Vagina (tissue), 2 donors: ENCODE measurements around the gene MINDY4. TPM values are rescaled to one million over a fixed set of nuclear protein-coding genes. Genes with fewer than 3 reads are reported as not detected.

Source experiments
- DNase-seq, 2 donors: peaks; one replicate each; pipeline ENCODE4 v3.0.0-alpha.2; 2017; ENCODE audit errors: extremely low spot score in 2 of 2
- H3K27ac ChIP-seq: fragments of 200-600 bp; sonication (generic); one replicate; pipeline ENCODE4 v1.5.1; 2019
- H3K27me3 ChIP-seq: fragments of 200-600 bp; sonication (generic); one replicate; pipeline ENCODE4 v1.5.1; 2019
- H3K36me3 ChIP-seq, 2 donors: fragments of 200-600 bp; sonication (generic); one replicate each; pipeline ENCODE4 v1.5.1; 2017 to 2019
- H3K4me1 ChIP-seq: fragments of 200-600 bp; sonication (generic); one replicate; pipeline ENCODE4 v1.5.1; 2019
- H3K4me3 ChIP-seq, 2 donors: fragments of 200-600 bp; sonication (generic); 1 replicate in 1 of 2; 2 replicates in 1 of 2; pipeline ENCODE4 v1.5.1; 2016 to 2019
- H3K9me3 ChIP-seq: fragments of 200-600 bp; sonication (generic); one replicate; pipeline ENCODE4 v1.5.1; 2019
- CTCF ChIP-seq, 3 experiments: fragments of 450-650 bp in 2 of 3; fragments of 200-600 bp in 1 of 3; sonication (generic) in 1 of 3; IDR thresholded peaks; one replicate each; pipeline ENCODE4 v1.5.1; 2017 to 2019; ENCODE audit warnings: antibody characterized with exemption in 3 of 3, mild to moderate bottlenecking in 2 of 3, moderate library complexity in 2 of 3
- POLR2A ChIP-seq, 2 donors: fragments of 450-650 bp; IDR thresholded peaks; one replicate each; pipeline ENCODE4 v1.6.1; 2017; ENCODE audit warnings: antibody characterized with exemption in 2 of 2, mild to moderate bottlenecking in 2 of 2, moderate library complexity in 2 of 2
- POLR2AphosphoS5 ChIP-seq, 2 donors: sonication (generic); formaldehyde crosslinking; IDR thresholded peaks; one replicate each; pipeline ENCODE4 v1.9.0; 2017; ENCODE audit warnings: antibody characterized with exemption in 2 of 2, mild to moderate bottlenecking in 2 of 2, low read depth in 1 of 2; ENCODE audit not compliant: insufficient read depth in 1 of 2
- intact Hi-C: fragments of 100-400 bp; cut with DNase I; formaldehyde crosslinking; loops from one replicate; pipeline ENCODE4 v1.15.1; 2023
- total RNA-seq: library from RNA; depleted of rRNA; stranded (reverse); fragments of >200 nt; gene quantifications from one replicate; pipeline ENCODE4 v1.2.3, GENCODE V29; 2016

Gene MINDY4
- total RNA-seq, 1 donor from 2014 or later: 10.3 TPM

- Histone ChIP-seq H3K27me3 (no peaks in the 10 kb centered on the region), H3K4me3 (no peak overlapping the region), H3K27ac (no peak overlapping the region), H3K4me1 (no peaks in the 10 kb centered on the region), H3K36me3 (peaks cover 0 to 3% of the 10 kb centered on the region in 2 donors), H3K9me3 (no peaks in the 10 kb centered on the region)
- DNase-seq: no peak
- intact Hi-C loops: no loop called here
- TF ChIP-seq POLR2A (IDR thresholded peaks at IDR 0.05) (no peak), CTCF (IDR thresholded peaks at IDR 0.05) (no peak), POLR2AphosphoS5 (IDR thresholded peaks at IDR 0.05; ENCODE audit: insufficient read depth in 1 of 2, low read depth in 1 of 2) (no peak)
These were observed 106.8 kb downstream of the MINDY4 start for GRCh38 chr7:30877993-30878392.

DNA sequence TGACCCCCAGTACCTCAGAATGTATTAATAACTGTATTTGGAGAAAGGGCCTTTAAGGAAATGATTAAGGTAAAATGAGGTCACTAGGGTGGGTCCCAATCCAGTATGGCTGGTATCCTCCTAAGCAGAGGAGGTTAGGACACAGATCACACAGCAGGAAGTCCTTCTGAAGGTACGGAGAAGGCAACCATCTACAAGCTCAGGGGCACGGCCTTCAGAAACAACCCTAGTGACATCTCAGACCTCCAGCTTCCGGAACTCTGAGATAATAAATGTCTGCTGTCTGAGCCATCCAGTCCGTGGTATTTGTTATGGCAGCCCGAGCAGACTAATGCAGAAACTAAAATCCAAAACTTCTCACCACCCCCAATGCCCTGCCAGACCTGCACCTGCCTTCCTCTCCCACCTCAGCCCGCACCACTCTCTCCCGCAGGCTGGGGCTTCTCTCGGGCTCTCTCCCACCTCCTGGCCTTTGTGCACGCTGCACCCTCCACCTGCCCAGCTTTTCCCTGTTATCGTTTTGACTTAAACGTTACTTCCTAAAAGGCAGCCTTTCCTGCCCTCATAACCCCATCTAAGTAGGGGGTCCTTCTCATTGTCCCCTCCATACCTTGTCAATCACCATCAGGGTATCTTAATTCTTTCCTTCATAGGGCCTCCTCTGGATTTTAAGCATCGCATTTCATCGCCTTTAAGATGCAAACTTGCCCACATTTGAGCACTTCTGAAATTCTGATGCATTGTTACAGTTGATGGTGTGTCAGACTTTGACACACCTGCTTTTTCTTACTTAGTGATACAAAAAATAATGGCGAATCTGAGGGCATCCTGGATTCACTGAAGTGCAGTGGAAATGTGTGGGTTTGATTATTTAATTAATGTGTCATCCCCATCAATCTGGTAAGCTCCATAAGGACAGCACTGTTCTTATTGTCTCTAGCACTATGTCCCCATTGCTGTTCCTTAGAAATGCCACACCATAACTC is 108.2 kb downstream of the MINDY4 start:
- H3K4me3 ChIP-seq: no peak overlapping the region
- TF ChIP-seq POLR2A (IDR thresholded peaks at IDR 0.05) (no peak), POLR2AphosphoS5 (IDR thresholded peaks at IDR 0.05; ENCODE audit: insufficient read depth in 1 of 2, low read depth in 1 of 2) (no peak), CTCF (IDR thresholded peaks at IDR 0.05) (no peak)
- no peaks in the 10 kb centered on the region for H3K9me3 ChIP-seq
- no peak overlapping the region for H3K27ac ChIP-seq
- H3K36me3 ChIP-seq: no peaks in the 10 kb centered on the region
- no peak for DNase-seq
- H3K4me1 ChIP-seq: no peaks in the 10 kb centered on the region
- no peaks in the 10 kb centered on the region for H3K27me3 ChIP-seq
- intact Hi-C loops: no loop called here

GRCh38 chr7:30880125-30880720 is 109.0 kb downstream of the MINDY4 start:
- TF ChIP-seq POLR2AphosphoS5 (IDR thresholded peaks at IDR 0.05; ENCODE audit: insufficient read depth in 1 of 2, low read depth in 1 of 2) (no peak), POLR2A (IDR thresholded peaks at IDR 0.05) (no peak), CTCF (IDR thresholded peaks at IDR 0.05) (no peak)
- Histone ChIP-seq H3K4me1 (no peaks in the 10 kb centered on the region), H3K27me3 (no peaks in the 10 kb centered on the region), H3K27ac (no peak overlapping the region), H3K4me3 (no peak overlapping the region), H3K9me3 (no peaks in the 10 kb centered on the region), H3K36me3 (no peaks in the 10 kb centered on the region)
- intact Hi-C loops: no loop called here
- DNase-seq: no peak

GRCh38 chr7:30880941-30881340 is 109.7 kb downstream of the MINDY4 start:
- no peaks in the 10 kb centered on the region for H3K4me1 ChIP-seq
- H3K4me3 ChIP-seq: no peak overlapping the region
- no peak for TF ChIP-seq CTCF (IDR thresholded peaks at IDR 0.05)
- TF ChIP-seq POLR2A (IDR thresholded peaks at IDR 0.05): no peak
- no peak for TF ChIP-seq POLR2AphosphoS5 (IDR thresholded peaks at IDR 0.05; ENCODE audit: insufficient read depth in 1 of 2, low read depth in 1 of 2)
- no peak for DNase-seq
- no peak overlapping the region for H3K27ac ChIP-seq
- H3K9me3 ChIP-seq: no peaks in the 10 kb centered on the region
- H3K27me3 ChIP-seq: no peaks in the 10 kb centered on the region
- intact Hi-C loops: no loop called here
- no peaks in the 10 kb centered on the region for H3K36me3 ChIP-seq

GRCh38 chr7:30881448-30881847 is 110.2 kb downstream of the MINDY4 start:
- H3K36me3 ChIP-seq: no peaks in the 10 kb centered on the region
- H3K9me3 ChIP-seq: no peaks in the 10 kb centered on the region
- no peak overlapping the region for H3K4me3 ChIP-seq
- H3K27me3 ChIP-seq: no peaks in the 10 kb centered on the region
- TF ChIP-seq POLR2A (IDR thresholded peaks at IDR 0.05): no peak
- TF ChIP-seq CTCF (IDR thresholded peaks at IDR 0.05): no peak
- no peak for TF ChIP-seq POLR2AphosphoS5 (IDR thresholded peaks at IDR 0.05; ENCODE audit: insufficient read depth in 1 of 2, low read depth in 1 of 2)
- intact Hi-C loops: no loop called here
- H3K27ac ChIP-seq: no peak overlapping the region
- H3K4me1 ChIP-seq: no peaks in the 10 kb centered on the region
- DNase-seq: no peak
